NCI-H748 (cell line): ENCODE results near the gene DLG2.
"Not testable (repeated sequence)": the region's sequence is repeated elsewhere in the genome, so short reads cannot be mapped to it uniquely, and the experiment has no call there.

Source experiments
- DNase-seq: peaks from one replicate; lab custom pipeline; 2025; ENCODE audit not compliant: unreplicated experiment; lab: John Stamatoyannopoulos, UW

DLG2 gene

DNA sequence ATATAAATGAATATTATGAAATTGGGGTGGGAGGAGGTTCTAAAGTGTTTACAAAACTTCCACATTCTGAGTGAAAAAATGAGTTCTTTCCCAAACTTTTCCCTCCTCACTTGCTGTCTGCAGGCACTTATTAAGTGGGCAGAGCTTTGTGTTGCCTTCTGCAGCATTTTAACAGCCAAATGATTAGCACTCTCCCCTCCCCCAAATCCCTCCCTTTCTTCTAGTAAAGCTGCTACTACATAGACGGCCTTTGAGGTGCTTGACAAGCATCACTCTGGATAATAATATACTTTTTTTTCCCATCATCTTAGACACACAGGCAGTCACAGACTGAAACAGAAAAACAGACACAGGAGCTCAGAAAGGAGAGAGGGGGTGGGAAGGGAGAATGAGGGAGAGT is 493.5 kb downstream of the DLG2 start:
- DNase-seq: no peak

DNA sequence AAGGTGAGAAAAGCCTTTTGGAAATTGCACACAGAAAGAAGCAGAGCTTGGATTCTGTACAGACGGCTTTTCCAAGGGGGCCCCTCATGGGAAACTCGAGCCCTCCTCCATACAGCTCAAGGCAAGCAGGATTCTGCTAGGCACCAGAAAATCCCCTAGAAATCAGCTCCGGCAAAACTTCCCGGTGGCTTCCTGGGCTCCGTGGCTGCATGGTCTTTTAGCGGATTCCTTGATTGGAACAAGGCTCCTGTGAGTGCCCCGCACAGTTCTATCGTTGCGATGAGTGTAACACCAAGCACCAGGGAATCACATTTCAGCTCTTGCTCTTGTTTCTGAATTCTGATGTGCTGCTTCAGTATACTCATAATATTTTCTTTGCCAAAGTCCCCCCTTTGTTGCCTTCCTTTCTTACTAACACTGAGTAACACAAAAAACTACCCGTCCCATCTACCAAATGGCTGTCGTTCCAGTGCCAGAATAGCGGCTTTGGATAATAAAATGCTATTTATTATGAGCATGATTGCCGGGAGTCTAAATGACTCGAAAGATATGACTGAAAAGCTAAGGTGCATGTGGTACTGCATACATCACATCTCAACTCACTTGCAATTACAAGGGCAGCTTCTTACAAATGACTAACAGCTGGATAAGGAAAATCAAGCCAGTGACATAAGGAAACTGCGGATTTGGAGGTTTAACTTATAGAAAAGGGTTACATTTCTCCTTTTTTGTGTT is 494.1 kb downstream of the DLG2 start:
- no peak for DNase-seq

DNA sequence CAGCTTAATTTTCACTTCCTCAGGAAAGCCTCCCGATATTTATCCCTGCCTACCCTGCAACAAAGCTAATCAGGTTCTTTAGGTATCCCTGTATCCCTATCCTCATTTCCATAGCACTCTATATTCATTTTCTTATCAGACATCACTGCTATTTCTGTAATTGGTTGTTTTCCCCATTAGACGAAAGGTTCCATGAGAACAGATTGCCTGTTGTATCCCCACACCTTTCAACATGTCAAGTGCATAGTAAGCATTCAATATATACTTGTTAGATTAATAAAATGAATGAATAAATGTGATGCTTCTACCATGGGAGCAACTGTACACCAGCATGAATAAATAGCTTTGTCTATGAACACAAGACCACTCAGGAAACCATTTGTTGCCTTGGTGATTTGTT is 499.8 kb downstream of the DLG2 start:
- no peak for DNase-seq

DNA sequence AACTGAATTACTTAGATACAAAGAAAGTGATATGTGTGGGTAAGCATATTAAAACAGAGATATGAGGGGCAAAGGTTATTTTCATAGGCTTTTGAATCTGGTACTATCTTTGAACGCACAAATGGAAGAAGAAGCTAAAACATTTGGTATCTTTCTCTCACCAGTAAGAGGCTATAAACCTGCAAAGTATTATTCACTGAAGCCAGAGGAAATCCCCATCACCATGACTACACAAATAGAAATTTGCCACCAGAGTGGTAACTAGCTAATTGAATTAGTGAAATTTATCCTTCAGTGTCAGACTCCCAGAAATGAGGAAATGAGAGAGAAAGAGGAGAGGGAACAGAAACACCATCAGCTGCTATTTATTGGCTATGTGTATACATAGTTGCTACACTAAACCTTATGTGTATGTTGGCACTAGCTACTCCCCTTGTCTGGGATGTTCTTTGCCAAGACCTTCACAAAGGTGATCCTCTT is 503.4 kb downstream of the DLG2 start:
- no peak for DNase-seq

DNA sequence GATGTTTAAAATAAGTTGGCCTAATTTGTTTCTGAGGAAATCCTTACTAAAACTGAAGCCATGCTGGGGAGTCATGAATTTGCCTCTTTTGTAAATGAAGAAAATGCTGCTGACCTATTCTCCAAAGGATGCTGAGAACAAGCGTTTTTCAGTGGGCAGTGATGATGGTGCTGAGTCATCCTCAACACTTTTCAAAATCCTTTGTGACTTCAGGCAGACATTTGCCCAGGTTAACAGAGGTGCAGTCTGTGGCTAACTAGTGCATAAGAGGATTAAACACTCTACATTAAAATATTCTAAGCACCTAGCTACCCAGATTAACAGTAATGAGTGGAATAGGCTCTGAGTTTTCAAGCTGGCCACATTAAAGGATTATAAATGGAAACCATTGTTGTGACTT is 509.0 kb downstream of the DLG2 start:
- no peak for DNase-seq

DNA sequence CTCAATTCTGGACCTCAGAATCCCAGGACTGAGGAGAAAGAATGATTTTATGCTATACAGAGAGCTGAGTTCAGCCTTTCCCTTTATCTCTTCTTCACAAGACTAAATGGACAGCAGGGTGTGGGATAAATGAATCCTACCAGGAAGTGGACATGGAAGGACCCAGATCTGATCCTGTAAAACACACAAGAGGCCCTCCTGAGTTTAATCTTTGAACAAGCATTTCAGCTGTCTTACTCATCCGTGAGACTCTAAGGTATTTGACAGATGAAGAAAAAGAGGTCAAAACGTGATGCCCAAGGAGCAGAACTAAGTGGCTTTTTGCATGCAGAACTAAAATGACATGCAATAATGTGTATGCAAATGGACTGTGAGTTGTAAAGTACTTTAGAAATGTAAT is 511.3 kb downstream of the DLG2 start:
- DNase-seq: no peak

DNA sequence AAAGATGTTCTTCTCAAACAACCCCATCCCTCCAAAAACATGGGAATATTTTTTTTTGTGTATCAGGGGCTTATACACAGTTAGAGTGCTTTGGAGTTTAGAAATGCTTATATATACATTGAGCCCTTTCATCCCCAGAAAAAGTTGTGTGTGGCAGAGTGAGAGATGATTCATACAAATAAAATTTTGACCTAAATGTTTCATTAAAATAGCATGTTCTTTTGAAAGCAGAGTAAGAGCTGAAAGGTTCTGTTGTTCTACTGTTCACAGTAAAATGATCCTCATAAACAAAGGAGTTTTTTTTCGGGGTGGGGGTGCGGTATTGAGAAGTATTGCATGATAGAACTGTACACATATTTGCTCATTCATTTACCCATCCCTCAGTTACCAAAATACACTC is 512.4 kb downstream of the DLG2 start:
- no peak for DNase-seq

DNA sequence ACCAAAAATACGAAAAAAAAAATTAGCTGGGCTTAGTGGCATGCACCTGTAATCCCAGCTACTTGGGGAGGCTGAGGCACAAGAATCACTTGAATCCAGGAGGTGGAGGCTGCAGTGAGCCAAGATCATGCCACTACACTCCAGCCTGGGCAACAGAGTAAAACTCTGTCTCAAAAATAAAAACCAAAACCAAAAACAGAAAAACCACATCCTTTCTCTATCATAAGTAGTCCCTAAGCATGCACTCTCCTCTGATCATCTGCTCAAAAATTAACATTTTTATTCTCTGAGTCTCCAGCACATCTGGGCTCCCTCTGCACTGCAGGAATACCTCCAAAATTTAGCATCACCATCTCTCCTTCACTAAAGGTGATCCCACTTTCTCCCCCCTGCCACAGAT is 516.9 kb downstream of the DLG2 start:
- DNase-seq: not testable (repeated sequence)

DNA sequence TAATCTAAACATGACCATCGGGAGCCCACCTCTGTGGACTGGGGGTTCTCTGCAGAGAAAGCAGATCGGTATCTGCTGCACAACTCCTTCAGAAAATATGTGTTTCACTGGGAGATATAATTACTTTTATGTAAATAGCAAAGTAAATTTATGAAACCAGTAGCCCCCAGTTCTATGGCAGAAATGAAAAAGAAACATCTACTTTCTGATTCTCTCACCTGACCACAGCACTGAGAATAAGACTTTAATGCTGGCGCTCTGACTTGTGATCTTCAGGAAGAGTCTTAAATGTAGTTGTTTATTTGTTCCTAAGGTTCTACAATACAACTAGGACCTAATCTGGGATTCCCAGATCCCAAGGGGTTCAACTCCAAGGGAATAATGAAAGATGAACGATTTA is 518.0 kb downstream of the DLG2 start:
- no peak for DNase-seq

DNA sequence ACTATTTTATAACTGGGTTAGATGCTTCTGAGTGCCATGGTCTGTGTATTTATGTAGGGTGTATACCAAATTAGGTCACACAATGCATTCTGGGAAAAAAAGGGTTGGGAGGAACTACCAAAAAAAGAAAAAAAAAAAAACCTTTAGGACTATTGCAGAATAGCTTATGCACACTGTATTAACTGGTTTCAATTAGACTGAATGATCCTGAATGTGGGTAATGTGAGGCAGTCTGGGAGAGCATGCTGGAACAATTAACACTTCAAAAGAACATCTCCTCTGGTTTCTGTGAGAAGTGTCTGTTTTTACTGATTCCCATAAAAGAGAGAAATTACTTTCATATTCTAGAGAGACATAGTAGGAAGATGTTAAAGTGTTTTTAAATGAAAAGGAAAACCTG is 521.3 kb downstream of the DLG2 start:
- no peak for DNase-seq

DNA sequence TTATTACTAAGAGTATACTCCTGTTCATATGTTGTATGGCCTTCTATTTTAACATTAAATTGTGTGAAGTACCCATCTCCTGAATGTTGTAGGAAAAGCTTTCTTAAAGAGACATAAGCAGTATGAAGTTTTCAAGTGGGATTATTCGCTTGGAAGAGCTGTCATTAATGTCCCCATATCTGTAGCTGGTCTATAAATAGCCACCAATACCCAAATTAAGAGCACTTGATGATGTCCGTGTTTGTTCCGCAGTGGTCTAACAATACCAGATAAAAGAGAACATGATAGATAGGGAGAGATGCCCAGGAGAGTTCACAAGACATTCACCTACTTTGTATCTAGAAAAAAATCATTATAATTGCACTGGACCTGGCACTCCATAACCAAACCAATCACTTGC is 527.6 kb downstream of the DLG2 start:
- DNase-seq: no peak

DNA sequence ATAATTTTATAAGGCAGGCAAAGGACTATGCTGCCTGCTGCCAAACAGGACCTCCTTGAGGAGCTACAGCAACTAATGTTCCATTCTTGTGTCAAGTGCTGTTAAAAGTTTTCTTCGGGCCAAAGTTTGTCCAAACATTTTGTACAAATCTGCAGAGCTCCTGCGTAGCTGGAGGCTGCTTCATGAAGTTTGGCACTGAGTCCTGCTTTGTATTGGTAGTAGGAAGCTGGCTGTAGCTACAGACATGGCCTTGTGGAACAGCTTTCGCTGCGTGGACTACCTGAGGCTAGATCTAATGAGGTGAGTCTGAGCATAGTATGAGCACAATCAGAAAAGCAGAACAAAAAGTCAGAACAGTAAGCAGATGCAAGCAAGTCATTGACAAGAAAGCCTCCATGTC is 528.1 kb downstream of the DLG2 start:
- no peak for DNase-seq

DNA sequence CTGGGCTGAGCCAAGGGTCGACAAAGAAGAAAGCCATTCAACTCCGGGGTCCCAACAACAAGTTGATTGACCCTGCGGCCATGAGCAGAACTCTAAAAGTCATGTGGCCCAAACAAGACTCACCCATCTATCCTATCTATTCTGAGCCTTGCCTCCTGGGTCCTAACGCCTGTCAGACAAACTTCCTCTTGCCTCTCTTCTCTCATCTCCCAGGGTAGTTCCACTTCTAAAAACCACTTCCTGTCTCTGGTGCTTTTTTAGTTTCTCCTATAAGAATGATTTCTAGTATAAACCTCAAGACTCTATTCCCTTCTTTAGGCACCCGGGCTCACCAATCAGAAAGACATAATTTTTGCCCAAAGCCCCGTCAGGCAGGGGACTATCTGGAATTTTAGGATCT is 530.2 kb downstream of the DLG2 start:
- DNase-seq: no peak

DNA sequence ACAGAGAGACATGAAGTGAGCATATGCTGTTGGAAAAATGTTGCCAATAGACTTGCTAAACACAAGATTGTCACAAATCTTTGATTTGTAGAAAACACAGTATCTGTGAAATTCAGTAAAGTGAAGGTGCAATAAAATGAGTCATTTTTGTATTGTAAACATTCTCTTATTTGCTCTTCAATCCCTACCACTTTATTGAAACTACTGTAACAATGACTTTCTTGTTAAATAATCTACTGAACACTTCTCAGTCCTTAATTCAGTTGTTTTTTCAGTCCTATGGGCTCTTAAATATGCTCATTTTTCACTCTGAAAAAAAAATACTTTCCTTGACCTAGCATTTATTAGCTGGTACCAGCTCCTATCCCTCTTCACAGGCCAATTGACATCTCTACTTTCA is 531.9 kb downstream of the DLG2 start:
- no peak for DNase-seq

DNA sequence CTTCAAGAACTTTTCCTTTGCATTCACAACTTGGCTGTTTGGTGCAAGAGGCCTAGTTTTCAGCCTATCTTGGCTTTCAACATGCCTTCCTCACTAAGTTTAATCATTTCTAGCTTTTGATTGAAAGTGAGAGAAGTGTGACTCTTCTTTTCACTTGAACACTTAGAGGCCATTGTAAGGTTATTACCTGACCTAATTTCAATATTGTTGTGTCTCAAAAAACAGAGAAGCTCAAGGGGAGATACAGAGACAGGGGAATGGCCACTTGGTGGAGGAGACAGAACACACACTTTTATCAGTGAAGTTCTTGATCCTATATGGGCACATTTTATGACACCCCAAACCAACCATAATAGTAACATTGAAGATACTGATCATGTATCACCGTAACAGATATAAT is 532.3 kb downstream of the DLG2 start:
- no peak for DNase-seq

DNA sequence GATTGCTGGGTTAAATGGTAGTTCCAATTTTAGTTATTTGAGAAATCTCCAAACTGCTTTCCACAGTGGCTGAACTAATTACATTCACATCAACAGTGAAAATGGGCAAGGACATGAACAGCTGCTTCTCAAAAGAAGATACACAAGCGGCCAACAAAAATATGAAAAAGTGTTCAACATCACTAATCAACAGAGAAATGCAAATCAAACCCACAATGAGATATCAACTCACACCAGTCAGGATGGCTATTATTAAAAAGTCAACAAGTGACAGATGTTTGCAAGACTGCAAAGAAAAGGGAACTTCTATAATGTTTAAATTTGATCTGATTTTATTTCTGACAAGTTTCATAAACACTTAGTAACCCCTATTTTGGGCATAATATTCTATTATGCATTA is 537.5 kb downstream of the DLG2 start:
- no peak for DNase-seq

DNA sequence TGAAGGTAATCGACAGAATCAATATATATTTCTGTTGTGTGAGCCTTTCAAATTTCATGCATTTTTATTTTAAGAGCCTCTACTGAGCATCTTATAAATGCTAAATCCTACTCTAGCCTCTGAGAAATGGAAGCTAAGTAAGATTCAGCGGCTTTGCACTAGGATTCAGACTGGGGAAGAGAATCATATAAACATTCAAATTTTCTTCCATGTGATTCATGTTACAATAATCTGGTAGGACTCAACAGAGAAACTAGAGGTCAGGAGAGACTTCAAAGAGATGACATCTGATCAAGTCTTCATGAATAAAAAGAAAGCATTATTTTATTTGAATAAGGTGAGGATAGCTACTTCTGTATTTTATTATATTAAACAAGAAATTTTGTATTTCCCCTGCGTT is 538.9 kb downstream of the DLG2 start:
- DNase-seq: no peak

DNA sequence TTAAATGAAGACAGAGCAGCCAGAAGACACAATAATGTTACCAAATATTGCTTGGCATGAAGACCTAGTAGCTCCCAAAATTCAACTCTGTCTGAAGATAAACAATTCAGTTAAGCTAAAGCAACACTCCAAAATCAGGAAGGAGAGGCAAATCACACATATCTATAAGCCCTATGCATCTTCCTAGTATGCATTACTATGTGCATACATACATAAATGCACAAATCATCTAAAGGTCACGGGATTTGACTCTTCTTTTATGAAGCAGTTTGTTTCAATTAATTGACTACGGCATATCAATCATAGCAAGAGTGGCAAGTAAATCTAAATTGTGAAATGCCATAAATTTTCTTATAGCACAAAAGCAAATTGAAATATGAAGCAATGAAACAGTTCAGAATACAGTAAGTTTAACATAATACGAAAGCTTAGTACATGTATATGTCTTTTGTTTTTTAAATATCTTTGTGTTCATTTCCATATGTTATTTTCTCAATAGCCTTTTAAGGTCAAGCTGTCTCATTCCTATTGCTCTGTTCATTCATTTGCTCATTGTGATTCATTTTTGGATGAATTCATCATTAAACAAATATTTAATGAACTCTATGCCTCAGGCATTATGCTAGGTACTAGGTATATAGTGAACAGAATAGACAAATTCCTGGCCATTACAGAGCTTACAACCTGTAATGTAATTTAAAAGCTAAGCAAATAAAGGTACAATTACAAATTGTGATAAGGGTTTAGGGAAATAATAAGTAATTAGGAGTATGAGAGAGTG is 540.5 kb downstream of the DLG2 start:
- DNase-seq: peak; percentile 30

DNA sequence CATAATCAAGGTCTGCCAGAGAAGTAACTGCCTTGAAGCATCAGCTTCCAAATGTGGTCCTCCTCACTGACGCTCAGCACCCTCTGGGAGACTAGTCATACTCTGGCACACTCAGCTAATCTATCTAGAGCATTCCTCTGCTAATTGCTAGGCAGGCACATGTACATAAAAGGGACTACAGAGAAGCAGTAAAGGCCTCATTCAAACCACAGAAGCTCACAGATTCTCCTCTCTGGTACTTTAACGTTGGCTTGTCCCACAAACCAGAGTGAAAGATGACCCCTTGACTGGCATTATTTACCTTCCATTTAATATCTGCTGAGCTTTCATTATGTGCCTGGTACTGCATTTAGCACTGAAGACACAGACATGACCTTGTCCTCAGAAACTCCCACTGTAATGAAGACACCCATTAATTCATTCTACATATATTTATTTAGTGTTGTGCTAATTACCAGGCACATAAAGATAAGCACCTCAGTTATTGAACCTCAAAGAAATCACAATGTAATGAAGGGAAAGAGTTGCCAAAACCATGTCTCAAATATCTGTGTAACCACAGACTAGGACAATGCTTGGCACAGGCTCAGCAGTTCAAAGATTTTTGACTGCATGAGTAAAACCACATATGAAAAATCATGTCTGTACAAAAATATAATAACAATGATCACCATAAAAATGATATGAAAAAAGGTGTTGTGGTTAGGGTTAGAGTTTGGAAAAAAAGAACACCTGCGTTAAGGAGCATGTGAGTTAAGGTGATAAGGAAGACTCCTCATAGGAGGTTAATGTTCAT is 550.4 kb downstream of the DLG2 start:
- peak; percentile 79 for DNase-seq

DNA sequence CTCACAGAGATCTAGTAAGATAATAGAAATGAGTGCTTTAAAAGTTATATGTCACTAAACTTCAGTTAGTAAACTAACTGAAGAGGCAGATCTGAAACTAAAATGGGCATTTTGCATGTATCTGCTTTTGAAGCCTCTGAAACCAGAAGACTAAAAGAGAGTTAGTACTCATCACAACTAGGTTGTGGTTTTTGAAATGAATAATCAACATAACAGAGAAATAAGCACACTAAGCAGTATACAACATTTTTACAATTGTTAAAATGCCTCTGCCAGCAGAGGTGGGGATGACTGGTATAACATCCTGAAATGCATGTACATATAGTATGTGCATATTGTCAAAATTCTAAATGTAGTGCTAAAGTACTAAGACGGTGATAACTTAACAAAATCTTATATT is 564.5 kb downstream of the DLG2 start:
- no peak for DNase-seq

DNA sequence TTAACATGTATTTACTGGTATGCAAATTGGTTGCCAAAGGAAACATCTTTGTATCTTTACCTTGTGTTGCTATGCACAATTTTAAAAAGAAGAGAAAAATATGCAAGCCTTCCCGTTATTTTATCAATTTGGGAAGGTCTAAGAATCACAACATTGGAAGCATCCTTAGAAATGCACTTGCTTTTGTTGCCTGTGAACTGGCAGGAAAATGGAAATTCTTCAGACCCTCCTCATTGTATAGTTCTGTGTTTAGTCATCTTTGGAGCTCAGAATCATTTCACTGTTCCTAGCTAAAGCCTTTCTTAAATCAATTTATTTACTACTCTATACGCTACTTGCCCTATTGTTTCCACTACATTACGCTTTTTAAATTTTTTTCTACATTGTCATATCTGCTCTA is 574.5 kb downstream of the DLG2 start:
- no peak for DNase-seq

DNA sequence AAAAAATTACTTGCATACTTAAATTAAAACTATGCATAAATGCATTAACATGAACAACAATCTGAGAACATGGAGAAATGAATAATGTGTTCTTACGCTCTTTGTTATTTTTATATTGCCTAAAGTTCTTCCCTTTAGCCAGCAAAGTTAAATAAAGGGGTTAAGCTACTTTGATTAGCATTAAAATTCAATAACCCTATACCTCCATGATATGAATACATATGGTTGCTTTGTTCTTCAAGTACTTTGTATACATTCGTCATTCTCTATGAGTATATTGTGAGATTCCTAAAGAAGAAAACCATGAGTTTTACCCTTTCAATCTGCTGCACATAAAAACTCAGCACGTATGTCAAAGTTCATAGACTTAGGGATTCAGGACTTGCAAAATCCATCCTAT is 578.3 kb downstream of the DLG2 start:
- no peak for DNase-seq
